ENCODE results near the gene TYMP. TPM values are rescaled to one million over a fixed set of nuclear protein-coding genes. Genes with fewer than 3 reads are reported as not detected.

The TYMP gene
- total and polyA plus RNA-seq, 2 donors (not counting 1 experiment from before 2014, with no cell fraction given), result 43.6 to 45.1 TPM

GRCh38 chr22:50556703-50557102 is 26.9 kb upstream of the TYMP start:
- Histone ChIP-seq H3K27ac (ENCODE audit: low read length in 2 of 2) (no peak overlapping the region), H3K4me1 (ENCODE audit: control insufficient read depth in 2 of 2, insufficient read depth in 2 of 2, low read length in 2 of 2) (no peaks in the 10 kb centered on the region), H3K79me2 (ENCODE audit: control insufficient read depth, insufficient read depth, low read length) (peaks cover under 1% of the 10 kb centered on the region), H3K4me3 (ENCODE audit: control extremely low read depth in 1 of 5, extremely low read depth in 1 of 5, insufficient read depth in 1 of 5, low read depth in 2 of 5, low read length in 4 of 5) (no peak overlapping the region), H3K9me3 (ENCODE audit: control extremely low read depth in 1 of 3, control insufficient read depth in 2 of 3, insufficient read depth in 1 of 3, low read length in 2 of 3) (no peaks in the 10 kb centered on the region), H3K36me3 (replicated peaks in 1 of 2; ENCODE audit: control extremely low read depth in 1 of 2, control insufficient read depth in 1 of 2, extremely low read depth in 1 of 2, insufficient read depth in 2 of 2, low read length in 1 of 2) (no peaks in the 10 kb centered on the region), H3K27me3 (replicated peaks in 1 of 4; ENCODE audit: control extremely low read depth in 1 of 4, control insufficient read depth in 3 of 4, insufficient read depth in 4 of 4, low read length in 3 of 4) (no peaks in the 10 kb centered on the region), H2AFZ (ENCODE audit: insufficient read depth, low read depth, low read length, poor library complexity, severe bottlenecking) (no peak overlapping the region), H3K4me2 (replicated peaks; ENCODE audit: low read depth, low read length, poor library complexity, severe bottlenecking) (no peak overlapping the region), H3K9ac (ENCODE audit: low read length) (no peak overlapping the region), H4K20me1 (ENCODE audit: control insufficient read depth, insufficient read depth, low read length, poor library complexity, severe bottlenecking) (no peaks in the 10 kb centered on the region)
- Mint-ChIP-seq H3K9me3 (ENCODE audit: insufficient read depth) (no peaks in the 10 kb centered on the region), H3K27ac (no peak overlapping the region), H3K4me3 (no peak overlapping the region), H3K27me3 (no peaks in the 10 kb centered on the region), H3K4me1 (peaks cover 6% of the 10 kb centered on the region)
- no peak for TF ChIP-seq EZH2 (IDR thresholded peaks at IDR 0.05; ENCODE audit: borderline replicate concordance, insufficient read depth, low read depth, low read length, poor library complexity, severe bottlenecking)
- no peak for TF ChIP-seq CTCF (IDR thresholded peaks at IDR 0.05)
- WGBS (ENCODE audit: insufficient coverage), result no CpG with 5 or more reads among the region's 5 CpGs
- ATAC-seq (ENCODE audit: low read depth) (no peak), DNase-seq (no peak)
- ChIA-PET POLR2A (interaction anchor here (1.7 kb wide), 1 partner anchor 25 kb away, joined by 5 read pairs; no protein-coding TSS in a partner anchor), CTCF (interaction anchor here (0.7 to 1.9 kb wide), 5 partner anchors 8 to 625 kb away, joined by 3 to 6 read pairs (median 4); partner anchors contain the start of gene SCO2)
- intact Hi-C loops (cut with micrococcal nuclease), result no loop called here

GRCh38 chr22:50553310-50553709 is 23.5 kb upstream of the TYMP start:
- DNase-seq (no peak), ATAC-seq (ENCODE audit: low read depth) (no peak)
- ChIA-PET POLR2A (no interaction called here), CTCF (no interaction called here)
- H3K79me2 ChIP-seq (ENCODE audit: control insufficient read depth, insufficient read depth, low read length), result peaks cover 23% of the 10 kb centered on the region
- no peaks in the 10 kb centered on the region for H3K9me3 ChIP-seq (ENCODE audit: control extremely low read depth in 1 of 3, control insufficient read depth in 2 of 3, insufficient read depth in 1 of 3, low read length in 2 of 3)
- Mint-ChIP-seq H3K4me1 (peaks cover 15% of the 10 kb centered on the region), H3K27me3 (no peaks in the 10 kb centered on the region), H3K27ac (no peak overlapping the region), H3K4me3 (no peak overlapping the region), H3K9me3 (ENCODE audit: insufficient read depth) (no peaks in the 10 kb centered on the region)
- intact Hi-C loops (cut with micrococcal nuclease), result no loop called here
- no peaks in the 10 kb centered on the region for H3K36me3 ChIP-seq (replicated peaks in 1 of 2; ENCODE audit: control extremely low read depth in 1 of 2, control insufficient read depth in 1 of 2, extremely low read depth in 1 of 2, insufficient read depth in 2 of 2, low read length in 1 of 2)
- no peak overlapping the region for H3K4me2 ChIP-seq (replicated peaks; ENCODE audit: low read depth, low read length, poor library complexity, severe bottlenecking)
- H3K4me1 ChIP-seq (ENCODE audit: control insufficient read depth in 2 of 2, insufficient read depth in 2 of 2, low read length in 2 of 2), result peaks cover 14 to 19% of the 10 kb centered on the region in 2 donors
- H3K27me3 ChIP-seq (replicated peaks in 1 of 4; ENCODE audit: control extremely low read depth in 1 of 4, control insufficient read depth in 3 of 4, insufficient read depth in 4 of 4, low read length in 3 of 4), result no peaks in the 10 kb centered on the region
- H2AFZ ChIP-seq (ENCODE audit: insufficient read depth, low read depth, low read length, poor library complexity, severe bottlenecking), result no peak overlapping the region
- TF ChIP-seq EZH2 (IDR thresholded peaks at IDR 0.05; ENCODE audit: borderline replicate concordance, insufficient read depth, low read depth, low read length, poor library complexity, severe bottlenecking), result no peak
- TF ChIP-seq CTCF (IDR thresholded peaks at IDR 0.05), result no peak
- no peak overlapping the region for H3K4me3 ChIP-seq (ENCODE audit: control extremely low read depth in 1 of 5, extremely low read depth in 1 of 5, insufficient read depth in 1 of 5, low read depth in 2 of 5, low read length in 4 of 5)
- no peak overlapping the region for H3K9ac ChIP-seq (ENCODE audit: low read length)
- H4K20me1 ChIP-seq (ENCODE audit: control insufficient read depth, insufficient read depth, low read length, poor library complexity, severe bottlenecking), result no peaks in the 10 kb centered on the region
- H3K27ac ChIP-seq (ENCODE audit: low read length in 2 of 2), result no peak overlapping the region
- 97% methylated on average over 6 of the region's 8 CpGs for WGBS (ENCODE audit: insufficient coverage)

All from B cell (primary cell).